ENCODE results near the gene ATXN1L.
"Not testable (repeated sequence)": the region's sequence is repeated elsewhere in the genome, so short reads cannot be mapped to it uniquely, and the experiment has no call there.

Gene ATXN1L, protein sequence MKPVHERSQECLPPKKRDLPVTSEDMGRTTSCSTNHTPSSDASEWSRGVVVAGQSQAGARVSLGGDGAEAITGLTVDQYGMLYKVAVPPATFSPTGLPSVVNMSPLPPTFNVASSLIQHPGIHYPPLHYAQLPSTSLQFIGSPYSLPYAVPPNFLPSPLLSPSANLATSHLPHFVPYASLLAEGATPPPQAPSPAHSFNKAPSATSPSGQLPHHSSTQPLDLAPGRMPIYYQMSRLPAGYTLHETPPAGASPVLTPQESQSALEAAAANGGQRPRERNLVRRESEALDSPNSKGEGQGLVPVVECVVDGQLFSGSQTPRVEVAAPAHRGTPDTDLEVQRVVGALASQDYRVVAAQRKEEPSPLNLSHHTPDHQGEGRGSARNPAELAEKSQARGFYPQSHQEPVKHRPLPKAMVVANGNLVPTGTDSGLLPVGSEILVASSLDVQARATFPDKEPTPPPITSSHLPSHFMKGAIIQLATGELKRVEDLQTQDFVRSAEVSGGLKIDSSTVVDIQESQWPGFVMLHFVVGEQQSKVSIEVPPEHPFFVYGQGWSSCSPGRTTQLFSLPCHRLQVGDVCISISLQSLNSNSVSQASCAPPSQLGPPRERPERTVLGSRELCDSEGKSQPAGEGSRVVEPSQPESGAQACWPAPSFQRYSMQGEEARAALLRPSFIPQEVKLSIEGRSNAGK

DNA sequence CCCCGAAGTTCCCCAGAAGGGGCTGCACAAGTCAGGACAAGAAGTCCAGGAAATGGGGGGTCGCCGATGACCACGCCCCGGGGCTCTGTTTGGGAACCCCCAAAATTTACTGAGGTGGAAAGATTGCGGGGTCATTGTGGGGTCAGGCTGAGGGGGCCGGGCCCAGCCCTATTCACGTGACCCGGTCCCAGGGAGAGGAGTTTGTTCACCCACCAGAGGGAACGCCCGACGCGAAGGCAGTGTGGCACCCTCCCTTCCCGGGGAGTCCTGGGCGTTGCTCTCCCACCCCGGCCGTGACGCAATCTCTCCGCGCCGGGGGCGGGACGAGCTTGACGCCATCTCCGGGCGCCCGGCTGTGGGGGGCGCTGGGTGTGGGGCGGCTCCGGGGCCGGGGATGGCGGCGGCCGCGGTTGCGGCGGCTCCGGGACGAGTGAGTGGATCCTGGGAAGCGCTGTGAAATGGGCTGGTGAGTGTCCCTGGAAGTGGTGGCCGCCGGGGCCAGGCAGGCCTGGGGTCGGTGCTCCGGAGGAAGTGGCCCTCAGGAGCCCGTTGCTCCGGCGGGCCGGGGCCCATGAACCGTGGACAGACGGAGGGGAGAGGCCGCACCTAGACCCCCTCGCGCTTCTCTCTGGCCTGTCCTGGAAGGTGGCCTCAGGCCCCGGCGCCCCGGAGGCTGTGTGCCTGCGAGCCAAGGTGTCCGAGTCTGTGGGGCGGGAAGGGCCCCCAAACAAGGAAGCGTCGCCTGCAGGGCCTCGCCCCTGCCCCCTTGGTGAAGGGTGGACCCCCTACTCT is at the start of gene ATXN1L:
ATXN1L (plus strand) TSS at position 338 of the 792 bp plus-strand sequence. CDS start 3,765 bp downstream, outside the sequence.
- DNase-seq, result no peak

DNA sequence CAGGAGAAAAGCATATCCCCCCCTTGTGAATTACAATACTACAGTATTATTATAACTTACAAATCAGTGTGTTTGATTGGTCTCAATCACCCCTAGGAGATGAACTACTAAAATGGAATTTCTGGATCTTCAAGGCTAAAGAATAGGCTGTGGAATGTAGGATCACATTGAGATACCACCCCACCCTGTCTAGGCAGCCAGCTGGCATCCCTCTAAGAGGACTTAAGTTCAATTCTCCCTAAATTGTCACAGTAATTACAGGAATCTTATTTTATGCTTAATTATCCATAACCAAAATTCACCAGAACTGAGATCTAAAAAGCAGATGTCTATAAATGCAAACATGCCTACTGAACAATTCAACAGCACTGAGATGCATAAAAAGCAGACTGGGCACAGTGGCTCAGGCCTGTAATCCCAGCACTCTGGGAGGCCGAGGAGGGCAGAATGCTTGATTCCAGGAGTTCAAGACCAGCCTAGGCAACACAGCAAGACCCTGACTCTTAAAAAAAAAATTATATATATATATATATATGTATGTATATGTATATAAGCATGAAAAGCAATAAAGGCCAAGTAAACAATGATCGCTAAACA is 49.2 kb upstream of the ATXN1L start:
- DNase-seq, result no peak

DNA sequence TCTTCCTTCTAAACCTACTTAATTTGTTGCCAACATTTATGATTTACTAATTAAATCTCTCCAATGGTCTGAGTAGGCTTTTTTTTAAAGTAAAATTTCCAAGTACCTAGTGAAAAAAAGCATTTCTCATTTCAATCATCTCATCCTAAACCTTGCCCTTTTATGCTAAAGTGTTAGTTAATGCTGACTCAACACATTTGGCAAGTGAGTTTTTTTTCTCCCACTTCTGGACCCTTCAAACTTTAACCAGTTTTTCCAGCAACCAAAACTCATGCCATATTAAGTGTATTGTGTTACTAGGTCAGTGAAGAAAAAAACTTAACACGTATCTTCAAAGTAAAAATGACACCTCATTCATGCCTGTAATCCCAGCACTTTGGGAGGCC is 42.5 kb upstream of the ATXN1L start:
- no peak for DNase-seq

DNA sequence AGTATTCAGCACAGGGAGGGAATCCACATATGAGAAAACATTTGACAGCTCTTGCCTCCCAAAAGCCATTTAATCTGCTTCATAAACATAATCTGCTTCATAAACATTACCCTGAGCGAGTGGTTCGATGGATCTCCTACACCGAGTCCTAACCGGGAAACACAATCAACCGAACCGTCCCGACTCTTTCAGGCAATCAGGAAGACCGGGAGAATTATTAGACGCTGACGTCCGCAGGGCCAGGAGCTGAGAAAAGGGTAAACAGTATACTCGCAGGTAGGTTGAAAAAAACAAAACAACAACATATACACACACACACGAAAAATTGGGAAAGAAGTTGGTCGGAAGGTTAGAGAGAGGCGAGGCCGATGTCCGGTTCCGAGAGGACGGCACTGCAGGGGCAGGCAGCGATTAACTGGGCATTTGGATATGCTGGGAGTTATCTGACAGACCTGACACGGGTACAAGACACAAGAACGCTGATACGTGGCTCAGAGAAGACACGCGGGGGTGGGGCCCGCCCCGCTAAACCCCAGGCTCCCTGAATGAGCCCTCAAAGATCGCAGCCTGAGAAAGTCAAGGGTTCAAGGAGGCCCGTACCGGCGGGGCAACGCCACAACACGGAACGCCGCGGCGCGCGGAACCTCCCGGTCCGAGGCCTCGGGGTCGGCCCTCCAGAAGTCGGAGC is 37.7 kb upstream of the ATXN1L start:
- no peak for DNase-seq

DNA sequence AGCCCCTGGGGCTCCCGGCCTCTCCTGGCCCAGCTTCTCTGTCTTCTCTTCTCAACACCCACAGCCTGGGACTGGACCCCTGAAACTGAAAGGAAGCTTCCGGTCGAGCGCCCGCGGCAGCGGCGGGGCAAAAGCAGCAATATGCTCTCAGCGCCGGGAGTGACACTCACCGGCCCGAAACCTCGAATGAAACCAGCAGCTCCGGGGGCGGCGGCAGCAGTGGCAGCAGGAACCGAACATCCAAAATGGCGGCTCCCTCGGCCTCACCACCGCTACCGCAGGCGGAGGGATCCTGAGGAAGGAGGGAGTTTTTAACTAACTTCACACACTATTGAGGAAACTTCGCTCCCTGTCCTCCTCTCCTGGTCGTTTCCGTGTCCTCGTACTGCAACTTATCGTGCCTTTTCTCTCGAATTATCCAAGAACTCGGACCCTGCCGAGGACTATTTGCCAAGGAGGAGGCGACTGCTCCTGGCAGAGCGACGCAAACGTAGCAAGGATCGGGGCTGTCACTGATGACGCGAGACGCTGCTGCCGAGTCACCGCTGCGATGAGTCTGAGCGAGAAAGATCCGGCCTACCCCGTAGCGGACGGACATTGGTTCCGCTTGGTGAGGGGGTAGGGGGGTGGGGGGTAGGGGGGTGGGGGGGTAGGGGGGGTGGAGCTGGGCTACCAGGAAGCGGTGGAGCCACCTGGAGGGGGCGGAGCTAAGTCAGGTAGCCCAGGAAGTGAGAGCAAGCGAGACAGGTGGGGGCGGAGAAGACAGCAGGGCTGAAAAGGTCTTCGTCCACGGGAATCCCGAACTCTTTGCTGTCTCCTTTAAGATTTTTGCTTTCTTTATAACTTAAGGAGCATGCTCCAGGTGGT is 37.0 kb upstream of the ATXN1L start, which contains the start of gene AP1G1:
AP1G1 (minus strand) TSS at position 242 of the 867 bp plus-strand sequence. CDS start 19,355 bp downstream, outside the sequence.
- peak; percentile 44 for DNase-seq

DNA sequence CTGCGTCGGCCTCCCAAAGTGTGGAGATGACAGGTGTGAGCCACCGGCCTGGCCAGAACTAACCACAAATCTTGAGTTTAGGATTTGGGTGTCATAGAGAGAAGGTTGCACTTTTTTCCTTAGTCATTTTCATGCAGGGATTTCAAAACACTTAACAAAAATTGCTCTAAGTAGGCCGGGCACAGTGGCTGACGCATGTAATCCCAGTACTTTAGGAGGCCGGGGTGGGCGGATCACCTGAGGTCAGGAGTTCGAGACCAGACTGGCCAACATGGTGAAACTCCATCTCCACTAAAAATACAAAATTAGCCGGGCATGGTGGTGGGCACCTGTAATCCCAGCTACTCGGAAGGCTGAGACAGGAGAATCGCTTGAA is 35.6 kb upstream of the ATXN1L start:
- not testable (repeated sequence) for DNase-seq

DNA sequence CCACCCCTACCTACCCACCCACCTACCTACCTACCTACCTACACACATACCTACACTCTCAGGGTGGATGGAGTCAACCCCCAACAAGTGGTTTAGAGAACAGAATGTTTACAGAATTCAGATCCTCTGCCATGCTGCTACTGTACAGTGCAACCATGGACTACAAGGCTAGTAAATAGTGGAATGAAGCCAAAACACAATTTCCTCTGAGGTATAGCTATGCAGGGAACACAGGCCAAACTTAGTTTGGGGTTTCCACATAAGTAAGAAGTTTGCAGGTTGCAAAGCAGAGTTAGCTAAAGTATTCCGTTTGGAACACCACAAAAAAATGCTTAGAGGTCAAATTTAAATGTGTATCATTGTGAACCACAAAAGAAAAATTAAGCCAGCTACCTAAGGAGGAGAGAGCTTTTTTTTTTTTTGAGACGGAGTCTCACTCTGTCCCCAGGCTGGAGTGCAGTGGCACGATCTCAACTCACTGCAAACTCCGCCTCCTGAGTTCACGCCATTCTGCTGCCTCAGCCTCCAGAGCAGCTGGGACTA is 34.4 kb upstream of the ATXN1L start:
- no peak for DNase-seq

DNA sequence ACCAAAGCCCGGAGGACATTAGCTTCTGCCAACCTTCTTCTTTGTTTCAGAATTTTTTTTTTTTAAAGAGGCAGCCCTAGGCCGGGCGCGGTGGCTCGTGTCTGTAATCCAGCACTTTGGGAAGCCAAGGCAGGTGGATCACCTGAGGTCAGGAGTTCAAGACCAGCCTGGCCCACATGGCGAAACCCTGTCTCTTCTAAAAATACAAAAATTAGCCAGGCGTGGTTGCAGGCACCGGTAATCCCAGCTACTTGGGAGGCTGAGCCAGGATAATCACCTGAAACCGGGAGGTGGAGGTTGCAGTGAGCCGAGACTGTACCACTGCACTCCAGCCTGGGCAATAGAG is 28.6 kb upstream of the ATXN1L start:
- not testable (repeated sequence) for DNase-seq

DNA sequence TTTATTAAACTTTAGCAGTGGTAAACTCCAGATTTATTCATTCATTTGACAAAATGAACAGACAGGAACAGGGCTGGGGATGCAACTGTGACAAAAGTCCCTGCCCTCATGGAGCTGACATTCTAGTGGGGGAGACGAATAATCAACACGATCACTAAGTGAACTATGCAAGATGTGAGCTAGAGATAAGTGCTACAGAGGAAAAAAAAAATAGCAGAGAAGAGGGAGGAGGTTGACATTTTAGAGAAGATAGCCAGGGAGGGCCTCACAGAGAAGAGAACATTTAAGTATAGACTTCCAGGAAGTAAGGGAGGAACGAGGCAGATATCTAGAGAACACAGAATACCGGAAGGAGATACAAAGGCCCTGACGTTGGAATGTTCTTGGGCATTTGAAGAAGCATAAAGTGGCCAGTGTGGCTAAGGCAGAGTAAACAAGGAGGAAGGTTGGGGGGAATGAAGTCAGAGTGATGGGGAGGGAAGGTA is 19.2 kb upstream of the ATXN1L start:
- DNase-seq, result no peak

DNA sequence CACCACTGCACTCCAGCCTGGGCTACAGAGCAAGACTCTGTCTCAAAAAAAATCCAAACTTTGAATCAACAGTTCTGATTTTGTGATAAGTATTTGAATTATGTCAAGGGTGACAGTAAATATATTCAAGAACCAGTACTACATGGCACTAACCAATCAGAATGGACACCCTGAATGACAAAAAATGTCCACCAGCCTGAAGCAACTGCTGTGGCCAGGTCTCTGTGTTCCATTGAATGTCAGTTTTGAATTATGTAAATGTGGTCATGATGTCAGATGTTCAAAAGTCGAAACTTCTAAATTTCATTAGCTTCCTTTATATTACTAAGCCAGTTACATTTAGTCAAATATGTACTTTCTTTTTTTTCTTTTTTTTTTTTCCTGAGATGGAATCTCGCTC is 15.4 kb upstream of the ATXN1L start:
- DNase-seq, result no peak

DNA sequence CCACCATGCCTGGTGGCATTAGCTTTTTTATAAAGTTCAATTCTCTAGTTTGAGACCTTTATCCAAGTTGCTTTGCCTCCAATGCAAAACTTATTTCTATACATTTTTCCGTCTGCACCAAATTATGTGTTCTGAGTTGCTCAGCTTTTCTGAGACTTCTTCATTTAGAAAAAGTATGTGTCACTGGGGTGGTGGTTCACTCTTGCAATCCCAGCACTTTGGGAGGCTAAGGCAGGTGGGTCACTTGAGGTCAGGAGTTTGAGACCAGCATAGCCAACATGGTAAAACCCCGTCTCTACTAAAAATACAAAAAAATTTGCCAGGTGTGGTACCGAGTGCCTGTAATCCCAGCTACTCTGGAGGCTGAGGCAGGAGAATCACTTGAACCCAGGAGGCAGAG is 14.1 kb upstream of the ATXN1L start:
- not testable (repeated sequence) for DNase-seq

DNA sequence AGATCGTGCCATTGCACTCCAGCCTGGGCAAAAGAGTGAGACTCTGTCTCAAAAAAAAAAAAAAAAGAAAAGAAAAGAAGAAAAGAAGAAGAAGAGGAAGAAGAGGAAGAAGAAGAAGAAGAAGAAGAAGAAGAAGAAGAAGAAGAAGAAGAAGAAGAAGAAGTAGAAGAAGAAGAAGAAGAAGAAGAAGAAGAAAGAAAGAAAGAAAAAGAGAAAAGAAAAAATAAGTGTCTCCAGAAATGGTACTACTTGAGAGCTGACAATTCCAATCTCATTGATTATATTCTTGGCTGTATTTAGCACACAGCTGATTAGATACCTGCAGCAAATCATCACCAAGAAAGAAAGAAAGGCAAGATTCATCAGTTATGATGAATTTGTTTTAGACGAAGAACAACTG is 13.7 kb upstream of the ATXN1L start:
- DNase-seq, result not testable (repeated sequence)

DNA sequence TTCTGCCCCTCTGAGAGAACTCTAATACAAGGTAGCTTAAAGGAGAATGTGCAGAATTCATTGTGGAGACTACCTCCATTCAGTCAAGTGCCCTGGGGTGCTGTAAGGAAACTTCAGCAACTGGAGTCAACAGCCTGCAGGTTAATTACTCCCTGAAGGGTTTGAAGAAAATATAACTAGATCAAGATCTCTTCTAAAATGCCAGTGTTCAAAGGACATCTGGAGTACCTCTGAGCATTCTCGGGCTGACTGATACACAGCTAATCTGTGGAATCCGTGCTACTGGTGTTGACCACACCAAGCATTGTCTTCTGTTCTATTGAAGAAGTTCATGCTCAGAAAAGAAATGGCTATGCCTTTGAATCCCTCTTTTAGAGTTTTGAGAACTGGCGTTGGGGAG is 11.5 kb upstream of the ATXN1L start:
- DNase-seq, result no peak

DNA sequence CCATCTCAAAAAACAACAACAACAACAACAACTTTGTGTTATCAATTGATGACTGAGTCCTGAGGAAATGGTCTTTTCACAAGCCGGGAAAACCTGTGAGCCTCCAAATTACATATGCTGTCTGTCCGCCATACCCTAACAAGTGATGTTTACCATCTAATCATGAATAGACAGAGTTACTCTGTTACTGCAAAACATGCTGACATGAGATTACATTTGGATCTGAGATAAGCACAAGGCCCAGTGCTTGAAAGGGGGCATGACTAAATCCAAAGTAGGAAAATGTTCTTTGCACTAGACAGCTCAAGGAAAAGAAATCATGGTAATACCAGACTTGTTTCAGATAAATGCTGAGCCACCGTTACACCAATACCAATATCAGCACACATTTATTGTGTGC is 8.6 kb upstream of the ATXN1L start:
- no peak for DNase-seq

DNA sequence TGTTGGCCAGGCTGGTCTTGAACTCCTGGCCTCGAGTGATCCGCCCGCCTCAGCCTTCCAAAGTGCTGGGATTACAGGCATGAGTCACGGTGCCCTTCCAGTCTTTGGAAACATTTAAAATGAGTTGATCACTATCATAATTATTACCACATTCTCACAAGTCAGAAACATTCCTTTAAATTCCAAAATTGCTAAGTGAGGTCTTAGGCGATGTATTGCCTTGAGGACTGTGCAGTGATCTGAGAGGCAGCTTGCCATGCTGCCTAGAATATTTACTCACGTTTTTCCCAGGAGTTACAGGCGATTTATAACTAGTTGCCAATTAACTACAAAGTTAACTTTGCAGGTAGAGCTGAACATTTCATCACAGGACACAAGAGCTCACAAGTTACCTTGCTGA is 5.7 kb upstream of the ATXN1L start:
- DNase-seq, result no peak

DNA sequence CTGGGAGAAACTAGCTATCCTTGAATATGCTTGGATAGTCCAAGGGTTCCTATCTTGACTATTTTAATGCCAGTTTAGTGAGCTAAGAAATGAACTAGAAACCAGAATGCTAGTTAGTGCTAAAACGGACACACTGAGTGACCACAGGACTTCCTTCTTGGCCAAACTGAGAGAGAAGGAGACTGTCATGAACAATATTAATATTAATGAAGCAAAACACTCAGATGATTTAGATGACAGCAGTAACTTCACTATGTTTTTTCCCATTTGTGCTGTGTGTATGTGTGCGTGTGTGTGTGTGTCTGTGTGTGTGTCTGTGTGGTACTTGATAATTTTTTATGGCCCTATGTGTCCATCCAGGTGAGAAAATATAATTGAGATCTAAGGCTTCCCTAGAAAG is 2.2 kb upstream of the ATXN1L start:
- no peak for DNase-seq

DNA sequence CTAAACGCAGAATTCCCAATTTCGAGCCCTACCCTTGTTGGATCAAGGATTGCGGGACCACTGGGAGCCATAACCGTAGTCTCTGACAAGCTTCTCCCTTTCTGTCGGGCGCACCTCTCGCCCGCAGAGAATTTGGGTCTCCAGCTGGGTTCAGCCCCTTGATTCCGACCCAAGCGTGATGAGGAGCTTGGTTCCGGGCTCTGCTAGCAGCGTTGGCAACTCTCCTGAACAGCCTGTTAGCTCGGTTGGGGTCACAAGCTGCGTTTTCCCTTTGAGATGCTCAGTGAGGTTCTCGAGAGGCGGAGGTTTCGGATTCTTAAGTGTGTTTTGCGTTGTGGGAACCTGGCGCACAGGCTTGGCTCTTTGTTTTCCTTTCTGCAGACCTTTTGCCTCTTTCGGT is 655 bp downstream of the ATXN1L start:
- no peak for DNase-seq

DNA sequence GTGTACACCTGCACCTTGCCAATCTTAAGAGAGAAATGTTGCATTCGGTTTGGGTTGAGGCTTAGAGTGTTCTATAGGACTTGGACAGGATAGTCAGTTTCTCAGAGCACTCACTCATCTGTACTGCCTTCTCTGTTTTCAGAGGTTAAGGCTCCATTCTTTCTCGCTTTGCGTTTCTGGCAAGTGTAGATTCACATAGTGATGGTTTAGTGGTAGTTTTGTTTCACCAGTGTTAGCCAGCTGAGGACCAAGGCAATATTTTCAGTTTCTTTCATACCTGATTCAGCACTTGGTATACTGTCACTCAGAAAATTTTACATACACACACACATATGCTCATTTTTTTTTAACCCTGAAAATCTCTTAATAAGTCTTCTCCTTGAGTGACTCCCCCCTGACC is 1.3 kb downstream of the ATXN1L start:
- no peak for DNase-seq

DNA sequence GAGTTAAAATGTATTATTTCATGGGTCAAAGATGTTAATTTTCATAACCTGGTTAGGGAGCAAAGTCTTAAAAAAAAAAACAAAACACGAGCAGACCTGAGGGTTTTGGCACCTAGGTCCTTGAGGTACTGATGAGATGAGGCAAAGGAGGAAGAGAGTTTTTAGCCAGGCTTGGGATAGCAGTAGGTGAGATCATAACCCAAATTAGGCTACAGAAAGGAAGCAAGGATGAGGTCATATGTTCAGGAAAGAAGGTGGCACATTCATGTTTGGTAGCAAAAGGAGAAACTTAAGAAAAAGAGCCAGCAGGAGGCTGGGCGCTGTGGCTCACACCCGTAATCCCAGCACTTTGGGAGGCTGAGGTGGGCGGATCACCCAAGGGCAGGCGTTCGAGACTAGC is 2.8 kb downstream of the ATXN1L start:
- no peak for DNase-seq

DNA sequence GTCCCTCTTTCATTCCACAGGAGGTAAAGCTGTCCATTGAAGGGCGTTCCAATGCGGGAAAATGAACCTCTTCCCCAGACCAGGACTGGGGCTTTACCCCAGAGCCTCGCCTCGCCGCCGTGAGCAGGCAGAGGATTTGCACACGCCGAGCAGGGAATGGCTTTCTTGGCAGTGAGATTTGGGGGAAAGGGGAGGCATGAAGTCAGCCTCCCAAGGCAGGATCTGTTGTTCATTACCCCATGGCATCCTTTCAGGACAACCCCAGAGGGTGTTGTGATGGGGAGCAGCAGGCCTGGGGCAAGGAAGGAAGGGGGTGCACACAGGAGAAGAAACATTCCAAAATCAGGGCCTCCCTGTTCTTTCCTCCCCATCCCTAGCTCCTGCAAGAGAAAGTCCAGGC is 6.0 kb downstream of the ATXN1L start:
- no peak for DNase-seq

DNA sequence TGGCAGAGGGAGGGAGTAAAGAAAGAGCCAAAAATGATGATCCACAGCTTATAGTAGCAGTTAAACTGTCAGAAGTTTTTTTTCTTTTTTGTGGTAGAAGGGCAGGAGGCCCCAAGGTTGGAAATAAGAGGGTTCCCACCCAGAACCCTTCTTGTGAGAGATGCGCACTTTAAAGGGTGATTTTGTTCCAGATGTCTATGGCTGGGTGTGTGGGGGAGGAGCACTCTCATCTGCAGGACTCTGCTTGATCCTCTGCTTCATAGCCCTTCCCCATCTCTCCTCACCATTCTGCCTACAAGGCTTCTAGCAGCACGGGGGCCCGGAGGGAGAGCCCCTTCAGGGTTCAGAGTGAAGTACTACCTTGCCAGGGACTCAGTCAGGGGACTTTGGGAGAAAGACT is 6.4 kb downstream of the ATXN1L start:
- no peak for DNase-seq

Measured in NCI-H187 treated with DMSO at 0.1 percent for 48 hours (cell line).